Osteoblast (primary cell): Measurements from ENCODE around the gene TRERF1. TPM values are rescaled to one million over a fixed set of nuclear protein-coding genes. Genes with fewer than 3 reads are reported as not detected.

Experiments used
- DNase-seq: peaks from one replicate; pipeline ENCODE4 v3.0.0; 2011; ENCODE audit warnings: low spot score, mixed read lengths; ENCODE audit not compliant: insufficient read length; ENCODE audit errors: missing footprints
- H2AFZ ChIP-seq: 2 replicates; pipeline ENCODE4 v1.6.0; 2011; ENCODE audit warnings: mild to moderate bottlenecking, low read length
- H3K27ac ChIP-seq: 2 replicates; pipeline ENCODE4 v1.5.1; 2011; ENCODE audit warnings: mild to moderate bottlenecking, low read depth, low read length, moderate library complexity
- H3K27me3 ChIP-seq: 2 replicates; pipeline ENCODE4 v1.6.0; 2012; ENCODE audit warnings: mild to moderate bottlenecking, control low read depth, inconsistent platforms, low read length, moderate library complexity; ENCODE audit not compliant: insufficient read depth
- H3K36me3 ChIP-seq: 2 replicates; pipeline ENCODE4 v1.5.1; 2011; ENCODE audit warnings: mild to moderate bottlenecking, low read length, control low read depth, moderate library complexity; ENCODE audit not compliant: insufficient read depth
- H3K4me1 ChIP-seq: 2 replicates; pipeline ENCODE4 v1.5.1; 2011; ENCODE audit warnings: mild to moderate bottlenecking, low read length, control low read depth, moderate library complexity; ENCODE audit not compliant: insufficient read depth
- H3K4me2 ChIP-seq: 2 replicates; pipeline ENCODE4 v1.6.0; 2011; ENCODE audit warnings: mild to moderate bottlenecking, low read length; ENCODE audit not compliant: insufficient read depth
- H3K4me3 ChIP-seq: fragments of 200-600 bp; sonication (generic); 3 replicates; pipeline ENCODE4 v1.5.1; 2012; ENCODE audit warnings: mild to moderate bottlenecking, low read length, inconsistent platforms; ENCODE audit not compliant: insufficient read depth
- H3K79me2 ChIP-seq: 2 replicates; pipeline ENCODE4 v1.6.0; 2012; ENCODE audit warnings: mild to moderate bottlenecking, low read length, control low read depth, inconsistent platforms; ENCODE audit not compliant: insufficient read depth
- H3K9me3 ChIP-seq: 2 replicates; pipeline ENCODE4 v1.5.1; 2011; ENCODE audit warnings: low read depth, low read length, control low read depth
- H4K20me1 ChIP-seq: 2 replicates; pipeline ENCODE4 v1.6.0; 2012; ENCODE audit warnings: mild to moderate bottlenecking, low read length, control low read depth; ENCODE audit not compliant: insufficient read depth
- total RNA-seq: library from RNA; depleted of rRNA; stranded (reverse); fragments of >200 nt; gene quantifications from 2 replicates; pipeline ENCODE4 v1.2.3, GENCODE V29; 2012
- TF ChIP-seq, protein P1 (sequence below): IDR thresholded peaks from 2 replicates; pipeline ENCODE4 v1.5.1; 2011; ENCODE audit warnings: mild to moderate bottlenecking, low read depth, low read length, moderate library complexity; ENCODE audit errors: extremely low read depth

Gene TRERF1
- total RNA-seq, 1 donor: 4.7 TPM

DNA sequence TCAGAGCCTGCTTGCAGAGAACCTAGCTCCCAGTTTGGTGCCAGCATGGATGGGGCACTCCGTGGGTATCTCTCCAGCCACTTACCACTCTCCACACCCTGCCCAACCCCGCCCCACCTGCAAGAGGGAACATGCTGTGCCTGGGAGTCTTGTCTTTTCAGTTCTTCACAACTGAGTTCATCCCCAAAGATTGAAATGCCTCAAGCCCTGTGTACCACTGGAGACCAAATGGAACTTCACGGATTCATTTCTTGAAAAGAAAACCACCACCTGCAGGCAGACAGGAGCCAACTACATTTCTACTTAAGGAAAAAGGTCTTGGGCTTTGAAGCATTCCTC is 50.1 kb downstream of the TRERF1 start:
- peaks cover 81% of the 10 kb centered on the region for H3K79me2 ChIP-seq
- TF ChIP-seq, protein P1, sequence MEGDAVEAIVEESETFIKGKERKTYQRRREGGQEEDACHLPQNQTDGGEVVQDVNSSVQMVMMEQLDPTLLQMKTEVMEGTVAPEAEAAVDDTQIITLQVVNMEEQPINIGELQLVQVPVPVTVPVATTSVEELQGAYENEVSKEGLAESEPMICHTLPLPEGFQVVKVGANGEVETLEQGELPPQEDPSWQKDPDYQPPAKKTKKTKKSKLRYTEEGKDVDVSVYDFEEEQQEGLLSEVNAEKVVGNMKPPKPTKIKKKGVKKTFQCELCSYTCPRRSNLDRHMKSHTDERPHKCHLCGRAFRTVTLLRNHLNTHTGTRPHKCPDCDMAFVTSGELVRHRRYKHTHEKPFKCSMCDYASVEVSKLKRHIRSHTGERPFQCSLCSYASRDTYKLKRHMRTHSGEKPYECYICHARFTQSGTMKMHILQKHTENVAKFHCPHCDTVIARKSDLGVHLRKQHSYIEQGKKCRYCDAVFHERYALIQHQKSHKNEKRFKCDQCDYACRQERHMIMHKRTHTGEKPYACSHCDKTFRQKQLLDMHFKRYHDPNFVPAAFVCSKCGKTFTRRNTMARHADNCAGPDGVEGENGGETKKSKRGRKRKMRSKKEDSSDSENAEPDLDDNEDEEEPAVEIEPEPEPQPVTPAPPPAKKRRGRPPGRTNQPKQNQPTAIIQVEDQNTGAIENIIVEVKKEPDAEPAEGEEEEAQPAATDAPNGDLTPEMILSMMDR: no peak
- DNase-seq: no peak
- no peaks in the 10 kb centered on the region for H3K27me3 ChIP-seq
- H3K4me2 ChIP-seq: no peak overlapping the region
- H3K27ac ChIP-seq: no peak overlapping the region
- no peak overlapping the region for H3K4me3 ChIP-seq
- H3K9me3 ChIP-seq: no peaks in the 10 kb centered on the region
- peaks cover 8% of the 10 kb centered on the region for H4K20me1 ChIP-seq
- H2AFZ ChIP-seq: no peak overlapping the region
- peaks cover 26% of the 10 kb centered on the region for H3K4me1 ChIP-seq
- no peaks in the 10 kb centered on the region for H3K36me3 ChIP-seq

- H2AFZ ChIP-seq: no peak overlapping the region
- no peak for DNase-seq
- H3K4me1 ChIP-seq: peaks cover 22% of the 10 kb centered on the region
- H4K20me1 ChIP-seq: peaks cover 8% of the 10 kb centered on the region
- TF ChIP-seq, protein P1: no peak
- no peak overlapping the region for H3K4me2 ChIP-seq
- H3K9me3 ChIP-seq: no peaks in the 10 kb centered on the region
- H3K27me3 ChIP-seq: no peaks in the 10 kb centered on the region
- no peak overlapping the region for H3K27ac ChIP-seq
- no peaks in the 10 kb centered on the region for H3K36me3 ChIP-seq
- H3K79me2 ChIP-seq: peaks cover 80% of the 10 kb centered on the region
- no peak overlapping the region for H3K4me3 ChIP-seq
These were observed 50.7 kb downstream of the TRERF1 start for GRCh38 chr6:42400886-42401612.

- Histone ChIP-seq H3K9me3 (no peaks in the 10 kb centered on the region), H2AFZ (no peak overlapping the region), H3K4me3 (no peak overlapping the region), H3K79me2 (peaks cover 82% of the 10 kb centered on the region), H3K4me2 (no peak overlapping the region), H3K4me1 (peaks cover 19% of the 10 kb centered on the region), H3K36me3 (no peaks in the 10 kb centered on the region), H3K27me3 (no peaks in the 10 kb centered on the region), H3K27ac (no peak overlapping the region), H4K20me1 (peaks cover 8% of the 10 kb centered on the region)
- TF ChIP-seq, protein P1: no peak
- DNase-seq: no peak
These were observed 51.5 kb downstream of the TRERF1 start for GRCh38 chr6:42400061-42400760.

- H3K4me1 ChIP-seq: no peaks in the 10 kb centered on the region
- no peak overlapping the region for H3K4me3 ChIP-seq
- no peak overlapping the region for H3K27ac ChIP-seq
- no peaks in the 10 kb centered on the region for H3K27me3 ChIP-seq
- H3K79me2 ChIP-seq: peaks cover 86% of the 10 kb centered on the region
- H4K20me1 ChIP-seq: peaks cover 17% of the 10 kb centered on the region
- H2AFZ ChIP-seq: no peak overlapping the region
- TF ChIP-seq, protein P1: no peak
- no peak for DNase-seq
- no peaks in the 10 kb centered on the region for H3K36me3 ChIP-seq
- no peaks in the 10 kb centered on the region for H3K9me3 ChIP-seq
- H3K4me2 ChIP-seq: no peak overlapping the region
These were observed 55.0 kb downstream of the TRERF1 start for GRCh38 chr6:42396720-42397119.
